Heart left ventricle (tissue), 16 donors: ENCODE measurements around the gene EHF. TPM values are rescaled to one million over a fixed set of nuclear protein-coding genes. Genes with fewer than 3 reads are reported as not detected.
A peak's percentile ranks its signal among the peaks of the same experiment; 100 is the strongest.

ENCODE experiments used
- ATAC-seq, 4 donors: fragments of 200-7000 bp; cut with Tn5 transposase; one replicate each; pipeline ENCODE4 v1.9.1; 2020 to 2022; ENCODE audit warnings: moderate library complexity in 4 of 4, mild to moderate bottlenecking in 3 of 4, moderate number of reproducible peaks in 1 of 4
- DNase-seq, 5 donors: peaks; one replicate each; pipeline ENCODE4 v3.0.0-alpha.2; 2020
- H3K27ac ChIP-seq, 12 donors: fragments of 200-600 bp; sonication (generic) in 4 of 12; one replicate each; pipeline versions ENCODE4 v1.5.0 to v1.8.0; 2016 to 2022; ENCODE audit warnings: mild to moderate bottlenecking in 2 of 12
- H3K27me3 ChIP-seq, 9 donors: fragments of 200-600 bp; sonication (generic) in 2 of 9; one replicate each; pipeline versions ENCODE4 v1.5.1 to v1.8.0; 2016 to 2022; ENCODE audit warnings: mild to moderate bottlenecking in 3 of 9
- H3K36me3 ChIP-seq, 9 donors: fragments of 200-600 bp; sonication (generic) in 2 of 9; one replicate each; pipeline versions ENCODE4 v1.5.0 to v1.8.0; 2018 to 2022; ENCODE audit warnings: mild to moderate bottlenecking in 2 of 9
- H3K4me1 ChIP-seq, 12 donors: fragments of 200-600 bp; sonication (generic) in 4 of 12; one replicate each; pipeline versions ENCODE4 v1.5.0 to v1.8.0; 2016 to 2022; ENCODE audit warnings: mild to moderate bottlenecking in 3 of 12
- H3K4me3 ChIP-seq, 12 donors: fragments of 200-600 bp; sonication (generic) in 4 of 12; one replicate each; pipeline versions ENCODE4 v1.5.0 to v1.8.0; 2017 to 2022; ENCODE audit warnings: mild to moderate bottlenecking in 9 of 12, moderate library complexity in 4 of 12
- H3K9me3 ChIP-seq, 12 donors: fragments of 200-600 bp; sonication (generic) in 4 of 12; one replicate each; pipeline versions ENCODE4 v1.5.0 to v1.8.0; 2016 to 2022; ENCODE audit warnings: mild to moderate bottlenecking in 1 of 12
- CTCF ChIP-seq, 12 donors: fragments of 200-600 bp; sonication (generic) in 4 of 12; IDR thresholded peaks; one replicate each; pipeline versions ENCODE4 v1.5.0 to v1.8.0; 2018 to 2022; ENCODE audit warnings: antibody characterized with exemption in 12 of 12, mild to moderate bottlenecking in 5 of 12
- POLR2A ChIP-seq, 2 donors: fragments of 450-650 bp; IDR thresholded peaks; one replicate each; pipeline ENCODE4 v1.6.1; 2017; ENCODE audit warnings: antibody characterized with exemption in 2 of 2, mild to moderate bottlenecking in 2 of 2, moderate library complexity in 2 of 2
- WGBS, 4 donors: extraction: QIAGEN DNeasy Blood & Tissue Kit in 2 of 4; methylation state at CpG; one replicate each; pipeline versions ENCODE4 v1.1.5 to v1.1.7; 2013 to 2018; 5-methylcytosine and 5-hydroxymethylcytosine counted together
- intact Hi-C, 10 donors: fragments of 100-400 bp; cut with DNase I; formaldehyde crosslinking; loops; one replicate each; pipeline versions ENCODE4 v1.11.1 to v1.14.2; 2022
- polyA plus RNA-seq, 2 donors: library from polyadenylated mRNA; stranded (reverse); fragments of 200-250 nt; gene quantifications; one replicate each; pipeline ENCODE4 v1.2.3, GENCODE V29; 2013
- total RNA-seq, 9 donors: library from RNA; depleted of rRNA in 2 of 9; stranded (reverse); fragments of >200 nt in 2 of 9; fragmentation: NEBNext Ultra II Directional in 3 of 9; extraction: Animal tissue kit (Norgen Biotek cat#: 25700) in 3 of 9; gene quantifications; one replicate each; pipeline versions ENCODE4 v1.1.0 to v1.2.4, GENCODE V29; 2016 to 2023
- donor health status: ischemic (EF 13 %, LVEDD 7.1; RV severe dilation, severe dysfunction).
- donor health status: healthy with polysubstance abuse.
- donor health status: DM: no; HTN: yes; CAD: no.
- donor health status: DM: no; HTN: no; CAD: no.
- donor health status: ischemic (EF 25% LVEDD 6.9; RV normal size, moderate dysfunction).
- donor health status: ischemic (EF 25% LVEDD 5.7; RV mildly dilated, moderate dysfunction).
- donor health status: healthy.
- donor health status: DM: yes; HTN: yes; CAD: no.
- donor health status: ischemic (EF 35%, LVEDD 5.7; RV mildly dilated, moderate dysfunction).
- donor health status: nonischemic (EF 11% LVEDD 7.7; RV severe dilation, severe dysfunction).
- donor health status: DM: yes; HTN: yes; CAD: no.
- donor health status: PGD.
- donor health status: ischemic (EF 29% LVEDD 5.4; RV normal size, mild dysfunction).
- donor health status: nonischemic (EF 23%, LVEDD 6.1; RV moderate dilation, normal function).

The EHF gene
- total and polyA plus RNA-seq, 11 donors: 0.19 to 1.9 (median 0.67) TPM

GRCh38 chr11:34651551-34651950 lies 30.7 kb downstream of the EHF start:
- no peak for ATAC-seq
- 53 to 69% (median 63%) methylated on average over 3 of the region's 3 CpGs for WGBS, 4 donors
- DNase-seq: no peak
- no peaks in the 10 kb centered on the region for H3K27me3 ChIP-seq
- no peak overlapping the region for H3K4me3 ChIP-seq
- intact Hi-C loops: no loop called here
- no peaks in the 10 kb centered on the region for H3K9me3 ChIP-seq
- no peak overlapping the region for H3K27ac ChIP-seq
- H3K36me3 ChIP-seq: no peaks in the 10 kb centered on the region
- no peak for TF ChIP-seq CTCF (IDR thresholded peaks at IDR 0.05)
- no peak for TF ChIP-seq POLR2A (IDR thresholded peaks at IDR 0.05)
- peaks cover 0 to 24% (median 0%) of the 10 kb centered on the region in 12 donors for H3K4me1 ChIP-seq

- H3K27ac ChIP-seq: no peak overlapping the region
- no peaks in the 10 kb centered on the region for H3K27me3 ChIP-seq
- DNase-seq (no peak), ATAC-seq (no peak)
- H3K9me3 ChIP-seq: no peaks in the 10 kb centered on the region
- no peak overlapping the region for H3K4me3 ChIP-seq
- H3K4me1 ChIP-seq: peaks cover 0 to 24% (median 0%) of the 10 kb centered on the region in 12 donors
- WGBS, 4 donors: 76 to 82% (median 81%) methylated on average over 6 of the region's 6 CpGs
- intact Hi-C loops: no loop called here
- TF ChIP-seq POLR2A (IDR thresholded peaks at IDR 0.05) (no peak), CTCF (IDR thresholded peaks at IDR 0.05) (no peak)
- no peaks in the 10 kb centered on the region for H3K36me3 ChIP-seq
Observed at GRCh38 chr11:34652191-34652973, 31.5 kb downstream of the EHF start.

- Histone ChIP-seq H3K9me3 (no peaks in the 10 kb centered on the region), H3K27me3 (no peaks in the 10 kb centered on the region), H3K4me3 (no peak overlapping the region), H3K36me3 (no peaks in the 10 kb centered on the region), H3K4me1 (peaks cover 0 to 24% (median 0%) of the 10 kb centered on the region in 12 donors), H3K27ac (no peak overlapping the region)
- TF ChIP-seq CTCF (IDR thresholded peaks at IDR 0.05) (no peak), POLR2A (IDR thresholded peaks at IDR 0.05) (no peak)
- DNase-seq: no peak
- no peak for ATAC-seq
- WGBS, 4 donors: 82 to 91% (median 89%) methylated on average over 3 of the region's 3 CpGs
- intact Hi-C loops: no loop called here
Observed at GRCh38 chr11:34653031-34653430, 32.1 kb downstream of the EHF start.

GRCh38 chr11:34653851-34654482 lies 33.1 kb downstream of the EHF start:
- no peak overlapping the region for H3K4me3 ChIP-seq
- no peaks in the 10 kb centered on the region for H3K36me3 ChIP-seq
- DNase-seq (no peak), ATAC-seq (peak in 3 of 4 donors; percentile 34 to 70 (median 55))
- no peaks in the 10 kb centered on the region for H3K27me3 ChIP-seq
- intact Hi-C loops: no loop called here
- TF ChIP-seq CTCF (IDR thresholded peaks at IDR 0.05) (no peak), POLR2A (IDR thresholded peaks at IDR 0.05) (no peak)
- H3K27ac ChIP-seq: no peak overlapping the region
- whole genome bisulfite sequencing, 4 donors: 82 to 87% (median 86%) methylated on average over 12 of the region's 12 CpGs
- peaks cover 0 to 24% (median 0%) of the 10 kb centered on the region in 12 donors for H3K4me1 ChIP-seq
- H3K9me3 ChIP-seq: no peaks in the 10 kb centered on the region
